Activated T-helper 1 cell treated with Interleukin-2 at 50 U/mL for 16 hours (primary cell): Measurements from ENCODE around the gene CRTAP.
"Not testable (repeated sequence)": the region's sequence is repeated elsewhere in the genome, so short reads cannot be mapped to it uniquely, and the experiment has no call there.

Source experiments
- DNase-seq: peaks from one replicate; pipeline ENCODE4 v3.0.0-alpha.2; 2020; ENCODE audit warnings: low read depth

The CRTAP gene

DNA sequence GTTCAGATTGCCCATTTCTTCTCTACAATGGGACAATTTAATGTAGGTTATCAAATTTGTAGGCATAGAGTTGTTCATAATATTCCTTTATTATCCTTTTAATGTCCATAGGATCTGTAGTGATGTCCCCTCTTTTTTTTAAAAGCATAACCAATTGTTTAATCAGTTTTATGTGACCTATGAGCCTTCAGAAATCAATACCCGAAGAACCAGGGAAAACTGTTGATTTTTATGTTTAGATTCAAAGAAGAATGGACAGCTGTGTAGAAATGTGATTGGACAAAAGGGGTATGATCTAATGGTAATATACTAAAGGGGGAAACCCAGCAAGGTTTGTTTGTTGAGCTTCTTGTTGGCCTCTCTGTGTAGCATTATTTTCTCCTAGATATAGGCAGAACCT, 65.3 kb downstream of the CRTAP start:
- no peak for DNase-seq

DNA sequence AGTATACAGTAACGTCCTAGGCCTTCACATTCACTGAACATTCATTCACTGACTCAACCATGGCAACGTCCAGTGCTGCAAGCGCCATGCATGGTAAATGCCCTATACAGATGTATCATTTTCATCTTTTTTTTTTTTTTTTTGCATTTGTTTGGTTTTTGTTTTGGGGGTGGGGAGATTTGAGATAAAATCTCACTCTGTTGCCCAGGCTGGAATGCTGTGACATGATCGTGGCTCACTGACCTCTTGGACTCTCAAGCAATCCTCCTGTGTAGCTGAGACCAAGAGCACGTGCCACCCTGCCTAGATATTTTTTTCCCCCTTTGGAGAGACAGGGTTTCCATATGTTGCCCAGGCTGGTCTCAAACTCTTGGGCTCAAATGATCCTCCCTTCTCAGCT, 67.4 kb downstream of the CRTAP start:
- no peak for DNase-seq

DNA sequence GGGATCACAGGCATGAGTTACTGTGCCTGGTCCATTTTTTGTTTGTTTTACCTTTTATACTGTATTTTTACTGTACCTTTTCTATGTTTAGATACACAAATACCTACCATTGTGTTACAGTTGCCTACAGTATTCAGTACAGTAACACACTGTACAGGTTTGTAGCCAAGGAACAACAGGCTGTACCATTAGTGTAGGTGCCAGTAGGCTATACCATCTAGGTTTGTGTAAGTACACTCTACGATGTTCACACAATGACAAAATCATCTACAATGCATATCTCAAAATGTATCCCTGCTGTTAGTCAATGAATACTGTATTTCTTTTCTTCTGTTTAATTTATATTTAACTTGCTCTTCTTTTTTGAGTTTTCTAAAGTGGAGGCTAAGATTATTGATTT, 67.8 kb downstream of the CRTAP start:
- not testable (repeated sequence) for DNase-seq

DNA sequence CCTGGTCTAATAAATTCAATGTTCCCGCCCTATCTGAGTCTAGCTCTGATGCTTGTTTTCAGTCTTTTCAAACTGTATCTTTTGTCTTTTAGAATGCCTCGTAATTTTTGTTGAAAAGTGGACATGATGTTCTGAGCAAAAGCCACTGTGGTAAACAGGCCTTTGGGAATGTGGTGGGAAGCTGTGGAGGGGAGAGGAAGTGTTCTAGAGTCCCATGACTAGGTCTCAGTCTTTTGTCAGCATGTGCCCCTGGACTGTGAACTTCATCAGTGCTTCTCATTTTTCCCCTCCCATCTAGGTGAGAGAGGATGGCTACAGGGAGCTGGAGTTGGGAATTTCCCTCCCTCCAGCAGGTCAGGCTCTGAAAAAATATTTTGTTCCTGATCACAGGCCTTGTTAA, 71.0 kb downstream of the CRTAP start:
- DNase-seq: no peak

DNA sequence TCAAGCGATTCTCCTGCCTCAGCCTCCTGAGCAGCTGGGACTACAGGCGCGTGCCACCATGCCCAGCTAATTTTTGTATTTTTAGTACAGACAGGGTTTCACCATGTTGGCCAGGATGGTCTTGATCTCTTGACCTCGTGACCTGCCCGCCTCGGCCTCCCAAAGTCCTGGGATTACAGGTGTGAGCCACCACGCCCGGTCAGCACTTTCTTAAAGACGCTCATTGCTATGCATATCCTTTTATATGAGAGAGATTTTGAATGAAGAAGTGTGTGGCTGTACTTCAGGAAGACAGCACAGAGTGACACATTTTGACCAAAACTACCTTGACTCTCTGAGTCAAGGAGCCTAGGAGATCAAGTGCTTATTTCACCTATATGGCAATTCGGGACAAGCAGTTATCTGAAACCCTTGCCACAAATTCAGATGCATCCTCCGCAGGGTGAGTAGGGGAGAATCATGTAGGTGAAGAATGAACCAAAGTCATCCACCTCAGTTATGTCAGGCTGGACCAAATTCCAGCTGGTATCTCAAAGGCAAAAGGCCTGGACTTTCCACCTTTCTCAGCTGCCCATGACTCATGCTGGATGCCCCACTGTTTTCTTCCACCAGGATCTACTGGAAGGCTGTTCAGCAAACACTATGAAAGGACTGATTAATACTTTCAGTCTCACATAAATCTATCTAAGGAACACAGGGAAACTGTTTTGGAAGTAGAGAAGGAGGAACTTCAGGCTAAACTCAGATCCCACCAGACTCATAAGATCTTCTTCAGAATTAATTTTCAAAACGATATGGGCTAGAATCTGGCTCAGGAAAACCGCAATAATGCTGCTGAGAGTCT, 72.9 kb downstream of the CRTAP start:
- DNase-seq: no peak

DNA sequence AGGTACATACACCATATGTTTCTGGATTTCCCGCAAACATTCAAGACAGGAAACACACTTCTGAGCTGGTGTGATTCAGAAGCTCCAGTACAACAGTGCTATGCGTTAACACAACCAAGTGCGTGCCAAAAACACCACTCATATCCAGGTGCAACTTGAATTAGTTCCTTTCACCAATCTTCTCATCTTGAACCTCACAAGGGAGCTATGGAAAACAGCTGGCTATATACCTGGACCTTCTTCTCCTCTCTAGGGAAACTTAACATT, 73.5 kb downstream of the CRTAP start:
- no peak for DNase-seq

- no peak for DNase-seq
Observed at GRCh38 chr3:33194303-33194702, 80.5 kb downstream of the CRTAP start.

GRCh38 chr3:33196538-33196937, 82.7 kb downstream of the CRTAP start:
- DNase-seq: no peak
